H1 (cell line): ENCODE data around the gene MAGI2. TPM values are rescaled to one million over a fixed set of nuclear protein-coding genes. Genes with fewer than 3 reads are reported as not detected.
A peak's percentile ranks its signal among the peaks of the same experiment; 100 is the strongest.

Experiments
- CTCF ChIA-PET: fragments of 300-600 bp; sonication (Branson Sonifier 250); formaldehyde crosslinking; loops from one replicate; lab custom pipeline; 2021; ENCODE audit not compliant: partially characterized antibody; lab: Charles Lee
- POLR2A ChIA-PET: fragments of 300-600 bp; sonication (Branson Sonifier 250); formaldehyde crosslinking; loops from one replicate; lab custom pipeline; 2021; ENCODE audit warnings: inconsistent platforms; ENCODE audit not compliant: partially characterized antibody; lab: Charles Lee
- DNase-seq, 2 experiments: peaks; one replicate each; pipeline versions ENCODE4 v3.0.0 to v3.0.0-alpha.2; 2010 to 2022; ENCODE audit warnings: low spot score in 2 of 2, low read depth in 1 of 2, mixed read lengths in 1 of 2
- FAIRE-seq: peaks from 2 replicates; lab custom pipeline; 2011; peaks lifted over from hg19 to GRCh38; lab: Jason Lieb, UNC
- H2AFZ ChIP-seq: 2 replicates; pipeline ENCODE4 v1.8.1; 2012; ENCODE audit warnings: low read length, inconsistent platforms
- H2AK5ac ChIP-seq: 2 replicates; pipeline ENCODE4 v1.6.1; 2013; ENCODE audit warnings: low read depth, low read length
- H2BK120ac ChIP-seq: replicated peaks from 2 replicates; pipeline ENCODE3; 2013; ENCODE audit warnings: low read depth, low read length, inconsistent platforms
- H2BK12ac ChIP-seq: 2 replicates; pipeline ENCODE4 v1.6.1; 2013; ENCODE audit warnings: low read depth, low read length
- H2BK15ac ChIP-seq: 2 replicates; pipeline ENCODE4 v1.6.1; 2013; ENCODE audit warnings: low read length
- H2BK20ac ChIP-seq: 2 replicates; pipeline ENCODE4 v1.6.1; 2013; ENCODE audit warnings: low read length
- H2BK5ac ChIP-seq: 2 replicates; pipeline ENCODE4 v1.6.1; 2013; ENCODE audit warnings: low read depth, low read length
- H3K14ac ChIP-seq: 2 replicates; pipeline ENCODE4 v1.6.1; 2013; ENCODE audit warnings: inconsistent platforms; ENCODE audit not compliant: insufficient read length
- H3K18ac ChIP-seq: 2 replicates; pipeline ENCODE4 v1.6.1; 2013; ENCODE audit warnings: low read length; ENCODE audit errors: extremely low read depth
- H3K23ac ChIP-seq: 2 replicates; pipeline ENCODE4 v1.6.1; 2013; ENCODE audit warnings: inconsistent platforms; ENCODE audit not compliant: insufficient read length
- H3K23me2 ChIP-seq: 2 replicates; pipeline ENCODE4 v1.6.1; 2013; ENCODE audit warnings: low read depth, low read length
- H3K27ac ChIP-seq: 2 replicates; pipeline ENCODE4 v1.6.1; 2011; ENCODE audit warnings: low read depth, low read length, inconsistent platforms
- H3K27me3 ChIP-seq, 4 experiments: replicated peaks in 1 of 4; 1 replicate in 1 of 4; 2 replicates in 3 of 4; pipeline versions ENCODE4 v1.6.1 to v1.8.1; 2011 to 2013; ENCODE audit warnings: low read length in 3 of 4, mild to moderate bottlenecking in 3 of 4, inconsistent platforms in 2 of 4, mixed read lengths in 2 of 4, moderate library complexity in 1 of 4; ENCODE audit not compliant: control insufficient read depth in 3 of 4, insufficient read depth in 3 of 4; ENCODE audit errors: extremely low read depth in 1 of 4
- H3K36me3 ChIP-seq, 4 experiments: 2 replicates each; pipeline versions ENCODE4 v1.6.1 to v1.8.1; 2011 to 2013; ENCODE audit warnings: mild to moderate bottlenecking in 4 of 4, low read length in 3 of 4, moderate library complexity in 2 of 4, control low read depth in 1 of 4, inconsistent platforms in 1 of 4; ENCODE audit not compliant: insufficient read depth in 4 of 4, control insufficient read depth in 2 of 4
- H3K4ac ChIP-seq: replicated peaks from 2 replicates; pipeline ENCODE3; 2013; ENCODE audit warnings: low read length, low read depth, mixed read lengths, inconsistent platforms; ENCODE audit not compliant: insufficient read length
- H3K4me1 ChIP-seq, 4 experiments: replicated peaks in 1 of 4; 1 replicate in 1 of 4; 2 replicates in 3 of 4; pipeline versions ENCODE4 v1.6.1 to v1.8.1; 2011 to 2013; ENCODE audit warnings: low read length in 3 of 4, inconsistent platforms in 2 of 4, mixed read lengths in 1 of 4; ENCODE audit not compliant: insufficient read depth in 4 of 4, control insufficient read depth in 3 of 4
- H3K4me2 ChIP-seq, 2 experiments: 2 replicates each; pipeline versions ENCODE4 v1.6.1 to v1.8.1; 2011 to 2013; ENCODE audit warnings: low read depth in 2 of 2, low read length in 2 of 2, control low read depth in 1 of 2, inconsistent platforms in 1 of 2, mild to moderate bottlenecking in 1 of 2; ENCODE audit not compliant: insufficient read depth in 1 of 2
- H3K4me3 ChIP-seq, 4 experiments: fragments of 200-600, 300-600 bp in 1 of 4; sonication (generic), shearing (Covaris generic), sonication (Bioruptor Twin) in 1 of 4; 2 replicates each; pipeline versions ENCODE4 v1.5.1 to v1.8.1; 2011 to 2016; ENCODE audit warnings: low read length in 4 of 4, low read depth in 3 of 4, control low read depth in 2 of 4, inconsistent platforms in 2 of 4, mild to moderate bottlenecking in 2 of 4, mixed read lengths in 1 of 4, moderate library complexity in 1 of 4; ENCODE audit not compliant: insufficient read depth in 2 of 4; ENCODE audit errors: extremely low read depth in 1 of 4
- H3K56ac ChIP-seq: replicated peaks from 2 replicates; pipeline ENCODE3; 2013; ENCODE audit warnings: low read depth, mild to moderate bottlenecking, mixed read lengths, low read length, inconsistent platforms; ENCODE audit not compliant: insufficient read length
- H3K79me1 ChIP-seq: 2 replicates; pipeline ENCODE4 v1.6.1; 2013; ENCODE audit warnings: low read depth, low read length, control low read depth
- H3K79me2 ChIP-seq, 2 experiments: 2 replicates each; pipeline versions ENCODE4 v1.6.1 to v1.8.1; 2012 to 2013; ENCODE audit warnings: low read length in 2 of 2, mild to moderate bottlenecking in 2 of 2, inconsistent platforms in 1 of 2; ENCODE audit not compliant: insufficient read depth in 2 of 2, control insufficient read depth in 1 of 2
- H3K9ac ChIP-seq, 4 experiments: replicated peaks in 1 of 4; 1 replicate in 1 of 4; 2 replicates in 3 of 4; pipeline versions ENCODE4 v1.6.1 to v1.8.1; 2011 to 2013; ENCODE audit warnings: low read depth in 3 of 4, low read length in 3 of 4, control low read depth in 2 of 4, mild to moderate bottlenecking in 2 of 4, moderate library complexity in 2 of 4, inconsistent platforms in 1 of 4; ENCODE audit errors: extremely low read depth in 1 of 4
- H3K9me3 ChIP-seq, 2 experiments: 2 replicates each; pipeline versions ENCODE4 v1.6.1 to v1.8.1; 2012 to 2013; ENCODE audit warnings: mild to moderate bottlenecking in 2 of 2, moderate library complexity in 2 of 2, control low read depth in 1 of 2, inconsistent platforms in 1 of 2, low read depth in 1 of 2, low read length in 1 of 2, mixed read lengths in 1 of 2; ENCODE audit not compliant: insufficient read depth in 2 of 2
- H4K20me1 ChIP-seq, 2 experiments: replicated peaks in 1 of 2; 2 replicates each; pipeline versions ENCODE3 to v1.8.1; 2011 to 2013; ENCODE audit warnings: inconsistent platforms in 2 of 2, low read length in 2 of 2, mild to moderate bottlenecking in 1 of 2; ENCODE audit not compliant: insufficient read depth in 2 of 2, control insufficient read depth in 1 of 2
- H4K5ac ChIP-seq: 2 replicates; pipeline ENCODE4 v1.6.1; 2013; ENCODE audit warnings: low read length, low read depth, mixed read lengths, inconsistent platforms; ENCODE audit not compliant: insufficient read length
- H4K8ac ChIP-seq: 2 replicates; pipeline ENCODE4 v1.8.0; 2013; ENCODE audit warnings: mild to moderate bottlenecking, moderate library complexity, low read length, inconsistent platforms; ENCODE audit not compliant: insufficient read depth; ENCODE audit errors: extremely low read depth
- H4K91ac ChIP-seq: replicated peaks from 2 replicates; pipeline ENCODE3; 2013; ENCODE audit warnings: low read length, mixed read lengths, inconsistent platforms; ENCODE audit not compliant: insufficient read length
- ATF2 ChIP-seq: IDR thresholded peaks from 2 replicates; pipeline ENCODE4 v1.6.1; 2012; ENCODE audit warnings: low read length, inconsistent platforms
- CHD2 ChIP-seq: IDR thresholded peaks from 2 replicates; pipeline ENCODE4 v1.6.1; 2012; ENCODE audit warnings: low read length, improper control_type of control experiment
- CTBP2 ChIP-seq: IDR thresholded peaks from 2 replicates; pipeline ENCODE4 v1.7.0; 2011; ENCODE audit warnings: borderline replicate concordance, mild to moderate bottlenecking, moderate library complexity, mixed read lengths, low read length; ENCODE audit not compliant: insufficient read depth, insufficient read length
- CTCF ChIP-seq, 3 experiments: IDR thresholded peaks; 1 replicate in 2 of 3; 2 replicates in 1 of 3; pipeline versions ENCODE4 v1.5.1 to v1.6.1; 2011; ENCODE audit warnings: low read length in 3 of 3, mild to moderate bottlenecking in 3 of 3, inconsistent platforms in 2 of 3, low read depth in 1 of 3, moderate library complexity in 1 of 3; ENCODE audit not compliant: insufficient read depth in 1 of 3; ENCODE audit errors: control extremely low read depth in 1 of 3
- EGR1 ChIP-seq: IDR thresholded peaks from 2 replicates; pipeline ENCODE4 v1.6.1; 2011; ENCODE audit warnings: low read depth, low read length, borderline replicate concordance
- HDAC6 ChIP-seq: IDR thresholded peaks from one replicate; pipeline ENCODE4 v1.7.1; 2012; ENCODE audit warnings: low read depth, mild to moderate bottlenecking, inconsistent platforms, low read length, moderate library complexity
- JUN ChIP-seq: IDR thresholded peaks from 2 replicates; pipeline ENCODE4 v1.6.1; 2011; ENCODE audit warnings: low read depth, mild to moderate bottlenecking, improper control_type of control experiment, low read length
- POU5F1 ChIP-seq: IDR thresholded peaks from 2 replicates; pipeline ENCODE4 v1.6.1; 2011; ENCODE audit warnings: low read depth, mild to moderate bottlenecking, low read length, moderate library complexity
- WGBS, 2 experiments: shearing (Covaris generic) in 1 of 2; methylation state at CpG; one replicate each; pipeline versions ENCODE4 v1.1.6 to v1.1.7; 2013 to 2015; ENCODE audit warnings: low lambda C conversion rate in 2 of 2, mixed read lengths in 2 of 2, inconsistent platforms in 1 of 2, low coverage in 1 of 2, missing lambda C conversion rate in 1 of 2; ENCODE audit not compliant: insufficient replicate concordance in 2 of 2, insufficient coverage in 1 of 2, insufficient read length in 1 of 2; ENCODE audit errors: extremely low coverage in 1 of 2, missing lambda C conversion rate in 1 of 2; 5-methylcytosine and 5-hydroxymethylcytosine counted together
- polyA plus RNA-seq, 7 experiments: library from polyadenylated mRNA; depleted of rRNA in 3 of 7; stranded (reverse) in 5 of 7; unstranded in 2 of 7; fragments of >200 nt in 5 of 7; fragments of 200-250 nt in 2 of 7; gene quantifications; 1 replicate in 5 of 7; 2 replicates in 1 of 7; 4 replicates in 1 of 7; pipeline versions ENCODE4 v1.2.1 to v1.2.3, GENCODE V29; 2011 to 2013; ENCODE audit warnings: missing spikeins in 2 of 7, mixed read lengths in 2 of 7
- total RNA-seq: library from RNA; stranded (reverse); fragmentation: NEBNext Ultra II Directional; extraction: Animal tissue kit (Norgen Biotek cat#: 25700); gene quantifications from 2 replicates; pipeline ENCODE4 v1.2.1, GENCODE V29; 2021

The MAGI2 gene
- total and polyA plus RNA-seq, 2 of the 8 experiments (the other 6 are each of a cell fraction or from before 2014, with no cell fraction given), result 6.0 to 27.3 TPM

GRCh38 chr7:78130446-78131215 lies 1322.8 kb downstream of the MAGI2 start:
- Histone ChIP-seq H2BK120ac (no peak overlapping the region), H2BK20ac (no peak overlapping the region), H3K56ac (no peak overlapping the region), H4K8ac (no peak overlapping the region), H3K27ac (no peak overlapping the region), H3K4me2 (no peak overlapping the region), H3K36me3 (no peaks in the 10 kb centered on the region; a peak in 1 of 8 replicates), H3K27me3 (no peaks in the 10 kb centered on the region), H2AK5ac (no peak overlapping the region), H3K79me2 (no peaks in the 10 kb centered on the region), H2BK12ac (no peak overlapping the region), H3K4me3 (no peak overlapping the region), H2BK15ac (no peak overlapping the region), H3K4ac (no peak overlapping the region), H3K23me2 (no peaks in the 10 kb centered on the region), H3K9ac (no peak overlapping the region), H3K18ac (no peak overlapping the region), H3K79me1 (no peaks in the 10 kb centered on the region), H3K4me1 (peaks cover 0 to 7% (median 4%) of the 10 kb centered on the region in 4 experiments; a peak in 5 of 7 replicates), H3K9me3 (no peaks in the 10 kb centered on the region), H3K23ac (no peak overlapping the region), H3K14ac (no peak overlapping the region), H2BK5ac (no peak overlapping the region), H2AFZ (no peak overlapping the region), H4K91ac (no peak overlapping the region), H4K5ac (no peak overlapping the region), H4K20me1 (no peaks in the 10 kb centered on the region)
- TF ChIP-seq ATF2 (no peak), POU5F1 (peak; percentile 76; the same call in 1 of the 2 replicates), CHD2 (no peak), HDAC6 (no peak), JUN (no peak), CTBP2 (no peak), CTCF (IDR thresholded peaks at IDR 0.05; ENCODE audit: control extremely low read depth in 1 of 3, insufficient read depth in 1 of 3, low read depth in 1 of 3, low read length in 3 of 3) (no peak), EGR1 (no peak)
- FAIRE-seq (peak; percentile 57), DNase-seq (no peak)
- CTCF ChIA-PET, result no interaction called here
- POLR2A ChIA-PET, result no interaction called here
- 60% methylated on average over 5 of the region's 5 CpGs; no CpG with 5 or more reads in 1 of the 2 experiments for WGBS, 2 experiments
